HUES64 (cell line): ENCODE measurements around the gene DFFB.

Experiments
- H3K27ac ChIP-seq: 2 replicates; pipeline ENCODE4 v1.7.0; 2013; ENCODE audit warnings: low read depth, low read length, inconsistent platforms
- H3K27me3 ChIP-seq: 2 replicates; pipeline ENCODE4 v1.6.1; 2013; ENCODE audit warnings: mild to moderate bottlenecking, low read length; ENCODE audit not compliant: insufficient read depth
- H3K36me3 ChIP-seq: 2 replicates; pipeline ENCODE4 v1.6.1; 2013; ENCODE audit warnings: mild to moderate bottlenecking, low read length; ENCODE audit not compliant: insufficient read depth
- H3K4me1 ChIP-seq: 2 replicates; pipeline ENCODE4 v1.6.1; 2013; ENCODE audit warnings: mild to moderate bottlenecking, low read length, moderate library complexity; ENCODE audit not compliant: insufficient read depth
- H3K4me3 ChIP-seq: 2 replicates; pipeline ENCODE4 v1.5.1; 2013; ENCODE audit warnings: mild to moderate bottlenecking, low read length, moderate library complexity
- H3K9ac ChIP-seq: 2 replicates; pipeline ENCODE4 v1.6.1; 2013; ENCODE audit warnings: mild to moderate bottlenecking, low read depth, low read length
- H3K9me3 ChIP-seq: 2 replicates; pipeline ENCODE4 v1.6.1; 2013; ENCODE audit warnings: low read depth, low read length; ENCODE audit not compliant: insufficient read depth
- WGBS: fragments of 150-250, 120-280 bp; methylation state at CpG from one replicate; pipeline ENCODE4 v1.1.7; 2013; ENCODE audit warnings: missing lambda C conversion rate; 5-methylcytosine and 5-hydroxymethylcytosine counted together

The DFFB gene

GRCh38 chr1:3852091-3852490 lies 5.2 kb upstream of the DFFB start:
- no peak overlapping the region for H3K27ac ChIP-seq
- 93% methylated on average over 12 of the region's 12 CpGs for WGBS
- H3K4me3 ChIP-seq: no peak overlapping the region
- H3K36me3 ChIP-seq: peaks cover 30% of the 10 kb centered on the region
- no peak overlapping the region for H3K9ac ChIP-seq
- H3K27me3 ChIP-seq: no peaks in the 10 kb centered on the region
- no peaks in the 10 kb centered on the region for H3K4me1 ChIP-seq
- no peaks in the 10 kb centered on the region for H3K9me3 ChIP-seq

GRCh38 chr1:3852711-3853485 lies 4.4 kb upstream of the DFFB start:
- Histone ChIP-seq H3K9ac (no peak overlapping the region), H3K4me3 (no peak overlapping the region), H3K36me3 (peaks cover 21% of the 10 kb centered on the region), H3K27ac (no peak overlapping the region), H3K4me1 (no peaks in the 10 kb centered on the region), H3K9me3 (no peaks in the 10 kb centered on the region), H3K27me3 (peaks cover 3% of the 10 kb centered on the region; the same call in 1 of the 2 replicates)
- WGBS: 82% methylated on average over 14 of the region's 15 CpGs

- H3K27ac ChIP-seq: no peak overlapping the region
Observed at GRCh38 chr1:3857791-3858129, 484 bp downstream of the DFFB start.

GRCh38 chr1:3858231-3858981 lies 1.1 kb downstream of the DFFB start:
- Histone ChIP-seq H3K27ac (no peak overlapping the region), H3K36me3 (no peaks in the 10 kb centered on the region), H3K27me3 (peaks cover 12% of the 10 kb centered on the region; the same call in 1 of the 2 replicates), H3K4me1 (no peaks in the 10 kb centered on the region), H3K9ac (no peak overlapping the region), H3K9me3 (no peaks in the 10 kb centered on the region), H3K4me3 (peak overlapping the region; percentile 81)
- WGBS: 52% methylated on average over 34 of the region's 34 CpGs

More at GRCh38 chr1:3857791-3858129, 484 bp downstream of the DFFB start:
- peaks cover 12% of the 10 kb centered on the region; the same call in 1 of the 2 replicates for H3K27me3 ChIP-seq
- peak overlapping the region; percentile 81 for H3K4me3 ChIP-seq
- 9% methylated on average over 21 of the region's 21 CpGs for WGBS
- no peaks in the 10 kb centered on the region for H3K9me3 ChIP-seq
- no peaks in the 10 kb centered on the region for H3K4me1 ChIP-seq
- peak overlapping the region; percentile 55 for H3K9ac ChIP-seq
- no peaks in the 10 kb centered on the region for H3K36me3 ChIP-seq

GRCh38 chr1:3863231-3863935 lies 6.1 kb downstream of the DFFB start:
- Histone ChIP-seq H3K4me1 (no peaks in the 10 kb centered on the region), H3K9me3 (no peaks in the 10 kb centered on the region), H3K36me3 (no peaks in the 10 kb centered on the region), H3K27ac (no peak overlapping the region), H3K27me3 (peaks cover 5% of the 10 kb centered on the region; the same call in 1 of the 2 replicates), H3K9ac (no peak overlapping the region), H3K4me3 (no peak overlapping the region)
- 90% methylated on average over 12 of the region's 12 CpGs for WGBS

- Histone ChIP-seq H3K27ac (no peak overlapping the region), H3K27me3 (no peaks in the 10 kb centered on the region), H3K4me3 (no peak overlapping the region), H3K9me3 (no peaks in the 10 kb centered on the region), H3K9ac (no peak overlapping the region), H3K4me1 (no peaks in the 10 kb centered on the region), H3K36me3 (no peaks in the 10 kb centered on the region)
- 91% methylated on average over 5 of the region's 6 CpGs for WGBS
Observed at GRCh38 chr1:3864884-3865283, 7.6 kb downstream of the DFFB start.

- Histone ChIP-seq H3K9me3 (no peaks in the 10 kb centered on the region), H3K27ac (no peak overlapping the region), H3K4me1 (no peaks in the 10 kb centered on the region), H3K36me3 (no peaks in the 10 kb centered on the region), H3K4me3 (no peak overlapping the region), H3K9ac (no peak overlapping the region; the same call in 1 of the 2 replicates), H3K27me3 (no peaks in the 10 kb centered on the region)
- 90% methylated on average over 18 of the region's 18 CpGs for WGBS
Observed at GRCh38 chr1:3865606-3866160, 8.4 kb downstream of the DFFB start.

- Histone ChIP-seq H3K27ac (no peak overlapping the region), H3K4me3 (no peak overlapping the region), H3K4me1 (no peaks in the 10 kb centered on the region), H3K9me3 (no peaks in the 10 kb centered on the region), H3K9ac (no peak overlapping the region), H3K36me3 (peaks cover 2% of the 10 kb centered on the region; the same call in 1 of the 2 replicates), H3K27me3 (no peaks in the 10 kb centered on the region)
- 76% methylated on average over 13 of the region's 13 CpGs for WGBS
Observed at GRCh38 chr1:3868464-3869006, 11.3 kb downstream of the DFFB start.

GRCh38 chr1:3869751-3870301 lies 12.6 kb downstream of the DFFB start:
- H3K36me3 ChIP-seq: peaks cover 8% of the 10 kb centered on the region
- H3K4me3 ChIP-seq: no peak overlapping the region
- no peak overlapping the region for H3K9ac ChIP-seq

GRCh38 chr1:3871451-3871805 lies 14.2 kb downstream of the DFFB start:
- 93% methylated on average over 7 of the region's 7 CpGs for WGBS
- Histone ChIP-seq H3K4me3 (no peak overlapping the region), H3K27ac (no peak overlapping the region), H3K36me3 (peaks cover 12% of the 10 kb centered on the region), H3K9ac (no peak overlapping the region), H3K27me3 (no peaks in the 10 kb centered on the region), H3K9me3 (no peaks in the 10 kb centered on the region), H3K4me1 (no peaks in the 10 kb centered on the region)

More at GRCh38 chr1:3869751-3870301, 12.6 kb downstream of the DFFB start:
- H3K9me3 ChIP-seq: no peaks in the 10 kb centered on the region
- WGBS: 73% methylated on average over 18 of the region's 18 CpGs
- H3K27me3 ChIP-seq: no peaks in the 10 kb centered on the region
- H3K27ac ChIP-seq: no peak overlapping the region
- no peaks in the 10 kb centered on the region for H3K4me1 ChIP-seq
